GM08714 (cell line): ENCODE measurements around the gene SRSF5.

Source experiments
- H3K4me3 ChIP-seq: fragments of 200-500 bp; sonication (Bioruptor generic); 2 replicates; pipeline ENCODE4 v1.5.1; 2014; ENCODE audit warnings: mild to moderate bottlenecking, low read length, inconsistent platforms
- ZNF274 ChIP-seq: IDR thresholded peaks from 2 replicates; pipeline ENCODE4 v1.6.1; 2012; ENCODE audit warnings: mild to moderate bottlenecking, low read depth, low read length

The SRSF5 gene

DNA sequence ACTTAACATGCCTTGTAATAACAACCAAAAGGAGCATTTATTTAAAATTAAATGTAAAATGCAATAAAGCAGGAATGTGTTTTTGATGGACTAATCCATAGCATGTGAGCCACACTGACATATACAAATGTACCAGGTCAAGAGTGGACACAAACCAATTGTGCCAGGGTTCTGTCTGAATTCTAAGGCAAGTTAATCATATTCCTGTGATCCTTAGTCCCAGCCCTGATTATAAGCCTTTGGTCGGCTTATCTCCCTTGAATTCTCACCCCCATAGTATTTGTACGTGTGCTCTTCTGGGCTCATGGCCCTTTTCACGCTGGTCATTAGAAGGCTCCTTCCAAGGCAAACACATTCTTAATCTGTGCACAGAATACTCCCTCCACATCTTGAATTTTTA lies 10.6 kb upstream of the SRSF5 start:
- no peak overlapping the region for H3K4me3 ChIP-seq
- TF ChIP-seq ZNF274: no peak

GRCh38 chr14:69760810-69761209 lies 6.1 kb upstream of the SRSF5 start:
- no peak overlapping the region for H3K4me3 ChIP-seq
- TF ChIP-seq ZNF274: no peak

DNA sequence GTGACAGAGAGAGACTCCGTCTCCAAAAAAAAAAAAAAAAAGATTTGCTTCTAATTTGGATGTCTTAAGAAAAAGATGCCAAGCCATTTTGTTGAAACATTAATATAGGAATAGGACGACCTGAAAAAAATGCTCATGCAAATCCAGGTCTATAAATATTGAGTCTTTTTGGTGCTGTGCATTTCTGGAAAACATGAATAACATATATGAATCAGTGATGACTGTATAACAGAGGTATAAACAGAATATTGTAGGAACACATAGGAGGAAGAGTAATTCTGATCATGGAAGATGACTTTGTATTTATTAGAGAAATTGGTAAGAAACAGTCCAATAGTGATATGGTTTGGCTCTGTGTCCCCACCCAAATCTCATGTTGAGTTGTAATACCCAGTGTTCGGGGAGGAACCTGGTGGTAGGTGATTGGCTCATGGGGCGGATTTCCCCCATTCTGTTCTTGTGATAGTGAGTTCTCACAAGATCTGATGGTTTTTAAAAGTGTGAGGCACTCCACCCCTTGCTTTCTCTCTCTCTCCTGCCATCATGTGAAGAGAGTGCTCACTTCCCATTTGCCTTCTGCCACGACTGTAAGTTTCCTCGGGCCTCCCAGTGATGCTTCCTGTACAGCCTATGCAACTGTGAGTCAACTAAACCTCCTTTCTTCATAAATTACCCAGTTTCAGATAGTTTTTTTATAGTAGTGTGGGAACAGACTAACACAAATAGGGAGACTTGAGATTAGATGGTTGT lies 3.0 kb upstream of the SRSF5 start:
- no peak for TF ChIP-seq ZNF274
- no peak overlapping the region for H3K4me3 ChIP-seq

GRCh38 chr14:69767369-69767999 lies 542 bp downstream of the SRSF5 start:
- no peak for TF ChIP-seq ZNF274
- H3K4me3 ChIP-seq: peak overlapping the region; percentile 87

DNA sequence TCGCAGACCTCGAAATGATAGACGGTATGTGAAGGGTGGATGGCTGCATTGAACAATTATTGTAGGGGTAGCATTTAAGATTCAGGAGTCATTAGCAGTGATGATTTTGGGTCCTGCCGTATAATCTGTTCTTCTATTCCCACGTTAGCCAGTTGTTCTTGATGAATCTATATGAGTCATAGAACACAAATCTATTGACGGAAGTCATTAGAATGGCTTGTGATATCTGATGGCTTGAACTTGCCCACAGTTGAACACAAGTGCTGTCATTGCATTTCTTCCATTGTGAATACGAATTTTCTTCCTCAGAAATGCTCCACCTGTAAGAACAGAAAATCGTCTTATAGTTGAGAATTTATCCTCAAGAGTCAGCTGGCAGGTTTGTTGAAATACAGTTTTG lies 1.9 kb downstream of the SRSF5 start:
- no peak for TF ChIP-seq ZNF274
- H3K4me3 ChIP-seq: peak overlapping the region; percentile 87

- H3K4me3 ChIP-seq: no peak overlapping the region
- TF ChIP-seq ZNF274: no peak
Observed at GRCh38 chr14:69769623-69770022, 2.7 kb downstream of the SRSF5 start.

GRCh38 chr14:69770559-69770958 lies 3.6 kb downstream of the SRSF5 start:
- no peak overlapping the region for H3K4me3 ChIP-seq

DNA sequence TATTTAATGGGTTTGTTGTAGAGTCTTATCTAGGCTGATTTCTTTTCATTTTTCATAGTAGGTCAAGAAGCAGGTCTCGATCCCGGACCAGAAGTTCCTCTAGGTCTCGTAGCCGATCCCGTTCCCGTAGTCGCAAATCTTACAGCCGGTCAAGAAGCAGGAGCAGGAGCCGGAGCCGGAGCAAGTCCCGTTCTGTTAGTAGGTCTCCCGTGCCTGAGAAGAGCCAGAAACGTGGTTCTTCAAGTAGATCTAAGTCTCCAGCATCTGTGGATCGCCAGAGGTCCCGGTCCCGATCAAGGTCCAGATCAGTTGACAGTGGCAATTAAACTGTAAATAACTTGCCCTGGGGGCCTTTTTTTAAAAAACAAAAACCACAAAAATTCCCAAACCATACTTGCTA lies 4.2 kb downstream of the SRSF5 start:
- H3K4me3 ChIP-seq: no peak overlapping the region
- no peak for TF ChIP-seq ZNF274

More at GRCh38 chr14:69770559-69770958, 3.6 kb downstream of the SRSF5 start:
- no peak for TF ChIP-seq ZNF274

GRCh38 chr14:69772082-69773017 lies 5.4 kb downstream of the SRSF5 start:
- TF ChIP-seq ZNF274: no peak
- H3K4me3 ChIP-seq: no peak overlapping the region

GRCh38 chr14:69773571-69774276 lies 6.8 kb downstream of the SRSF5 start:
- no peak for TF ChIP-seq ZNF274
- H3K4me3 ChIP-seq: no peak overlapping the region

DNA sequence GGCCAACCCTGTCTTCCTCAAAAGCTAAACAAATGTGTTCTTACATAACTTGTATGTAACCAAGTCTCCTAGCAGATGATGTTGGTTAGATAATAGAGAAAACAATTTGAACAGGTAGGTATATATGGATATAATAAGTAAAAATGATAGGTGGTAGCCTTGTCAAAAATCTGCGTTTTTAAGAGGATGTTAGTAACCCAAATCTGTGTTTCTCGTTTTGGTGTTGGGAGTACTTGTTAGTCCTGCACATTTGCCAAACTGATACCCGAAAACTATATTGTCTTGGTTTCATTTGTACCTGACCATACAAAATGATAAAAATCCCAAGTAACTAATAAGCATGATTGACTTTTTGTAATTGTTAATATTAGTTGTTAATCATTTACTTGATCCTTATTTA lies 8.1 kb downstream of the SRSF5 start:
- TF ChIP-seq ZNF274: no peak
- H3K4me3 ChIP-seq: no peak overlapping the region

DNA sequence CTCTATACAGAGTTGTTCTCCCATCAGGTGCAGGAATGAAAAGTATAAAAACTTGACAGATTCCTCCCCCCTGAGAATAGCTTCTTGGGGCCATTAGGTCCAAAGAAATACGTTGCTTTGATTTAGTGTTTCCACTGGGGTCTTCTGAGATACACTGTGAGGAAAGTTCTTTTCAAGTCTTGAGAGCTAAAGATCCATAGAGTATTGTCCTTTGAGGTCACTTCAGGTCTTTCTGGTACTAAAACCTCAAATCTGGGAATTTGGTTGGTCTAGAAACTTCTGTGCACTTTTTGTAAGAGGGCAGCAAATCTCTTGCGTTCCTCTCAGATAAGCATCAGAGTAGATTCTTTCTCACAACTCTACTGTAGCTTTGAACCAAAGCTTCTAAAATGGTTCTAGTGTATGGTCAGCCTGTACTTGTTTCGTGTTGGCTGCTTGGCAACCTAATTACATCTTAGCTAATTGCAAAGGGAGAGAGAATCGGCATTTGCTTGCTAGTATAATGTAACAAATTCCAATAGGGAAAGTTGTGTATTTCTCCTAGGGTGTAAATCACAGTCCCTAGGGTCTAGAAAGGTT lies 10.0 kb downstream of the SRSF5 start:
- no peak overlapping the region for H3K4me3 ChIP-seq
- no peak for TF ChIP-seq ZNF274

DNA sequence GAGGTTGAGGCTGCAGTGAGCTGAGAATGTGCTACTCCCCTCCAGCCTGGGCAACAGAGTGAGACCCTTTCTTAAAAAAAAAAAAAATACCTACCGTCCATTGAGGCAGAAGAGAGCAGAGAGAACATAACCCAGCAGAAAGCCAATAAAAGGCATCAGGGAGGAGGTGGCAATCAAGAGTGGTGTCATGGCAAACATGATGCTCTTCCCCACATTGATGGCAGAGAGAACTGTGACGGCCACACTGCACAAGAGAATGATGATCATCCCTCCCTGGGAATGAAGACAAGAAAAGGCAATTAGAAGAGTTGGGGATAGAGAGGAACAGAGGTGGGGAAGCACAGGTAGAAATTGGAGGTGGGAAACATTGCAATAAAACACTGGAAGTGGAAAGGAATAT lies 12.1 kb downstream of the SRSF5 start:
- no peak overlapping the region for H3K4me3 ChIP-seq
- TF ChIP-seq ZNF274: no peak

DNA sequence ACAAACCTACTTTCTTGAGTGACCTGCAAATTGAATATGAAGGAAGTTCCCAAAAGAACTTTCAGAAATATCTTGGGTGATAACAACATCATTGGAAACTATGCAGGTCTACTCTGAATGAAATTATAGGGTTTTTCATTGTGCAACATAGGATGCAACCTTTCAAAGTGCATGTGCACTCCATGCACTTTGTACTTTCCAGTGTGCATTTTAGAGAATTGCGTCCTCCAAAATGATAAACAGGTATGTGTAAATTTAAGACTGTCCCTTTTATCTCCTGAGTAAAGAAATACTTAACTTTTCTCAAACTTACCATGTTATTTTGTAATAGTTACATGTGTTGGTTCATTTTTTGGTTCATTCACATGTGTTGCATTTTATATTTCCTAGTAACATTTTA lies 13.2 kb downstream of the SRSF5 start:
- H3K4me3 ChIP-seq: no peak overlapping the region
- no peak for TF ChIP-seq ZNF274

GRCh38 chr14:69780952-69781351 lies 14.0 kb downstream of the SRSF5 start:
- no peak for TF ChIP-seq ZNF274
- H3K4me3 ChIP-seq: no peak overlapping the region
